Uterus (tissue), 4 donors: ENCODE measurements around the gene PAN3. TPM values are rescaled to one million over a fixed set of nuclear protein-coding genes. Genes with fewer than 3 reads are reported as not detected.

ENCODE experiments used
- DNase-seq, 2 donors: peaks; one replicate each; pipeline ENCODE4 v3.0.0-alpha.2; 2019 to 2020
- H3K27ac ChIP-seq, 2 donors: fragments of 200-600 bp; sonication (generic); 1 replicate in 1 of 2; 2 replicates in 1 of 2; pipeline ENCODE4 v1.5.1; 2016 to 2018
- H3K27me3 ChIP-seq, 2 donors: fragments of 200-600 bp; sonication (generic); one replicate each; pipeline ENCODE4 v1.5.1; 2018 to 2019; ENCODE audit warnings: control low read depth in 1 of 2
- H3K36me3 ChIP-seq, 2 donors: fragments of 200-600 bp; sonication (generic); one replicate each; pipeline ENCODE4 v1.5.1; 2019; ENCODE audit warnings: control low read depth in 1 of 2
- H3K4me1 ChIP-seq, 2 donors: fragments of 200-600 bp; sonication (generic); one replicate each; pipeline ENCODE4 v1.5.1; 2018 to 2019; ENCODE audit warnings: control low read depth in 1 of 2
- H3K4me3 ChIP-seq, 2 donors: fragments of 200-600 bp; sonication (generic); 1 replicate in 1 of 2; 2 replicates in 1 of 2; pipeline ENCODE4 v1.5.1; 2018 to 2019; ENCODE audit warnings: mild to moderate bottlenecking in 1 of 2
- H3K9me3 ChIP-seq, 2 donors: fragments of 200-600 bp; sonication (generic); one replicate each; pipeline ENCODE4 v1.5.1; 2019; ENCODE audit warnings: control low read depth in 1 of 2
- CTCF ChIP-seq, 4 experiments: fragments of 200-600 bp in 2 of 4; fragments of 450-650 bp in 2 of 4; sonication (generic) in 2 of 4; IDR thresholded peaks; one replicate each; pipeline ENCODE4 v1.5.1; 2016 to 2019; ENCODE audit warnings: antibody characterized with exemption in 4 of 4, mild to moderate bottlenecking in 2 of 4, moderate library complexity in 1 of 4
- POLR2A ChIP-seq, 2 donors: fragments of 450-650 bp; IDR thresholded peaks; one replicate each; pipeline ENCODE4 v1.6.1; 2016; ENCODE audit warnings: antibody characterized with exemption in 2 of 2, mild to moderate bottlenecking in 1 of 2, moderate library complexity in 1 of 2
- intact Hi-C: fragments of 100-400 bp; cut with DNase I; formaldehyde crosslinking; loops from one replicate; pipeline ENCODE4 v1.15.1; 2023; ENCODE audit warnings: low total_unique reads
- total RNA-seq, 4 donors: library from RNA; depleted of rRNA in 3 of 4; stranded (reverse); fragments of >200 nt in 3 of 4; gene quantifications; one replicate each; pipeline versions ENCODE4 v1.1.0 to v1.2.4, GENCODE V29; 2014 to 2023
- donor health status: DM: yes; HTN: yes; CAD: no.

The PAN3 gene
- total RNA-seq, 4 donors from 2014 or later = 17.4 to 61.4 (median 48.2) TPM

- intact Hi-C loops = no loop called here
- no peaks in the 10 kb centered on the region for H3K9me3 ChIP-seq
- H3K27ac ChIP-seq = no peak overlapping the region
- no peak for DNase-seq
- H3K4me3 ChIP-seq = no peak overlapping the region
- no peaks in the 10 kb centered on the region for H3K27me3 ChIP-seq
- TF ChIP-seq POLR2A (IDR thresholded peaks at IDR 0.05) = no peak
- no peaks in the 10 kb centered on the region for H3K4me1 ChIP-seq
- H3K36me3 ChIP-seq = no peaks in the 10 kb centered on the region
These were observed 32.9 kb downstream of the PAN3 start for GRCh38 chr13:28171266-28171665.

- no peak overlapping the region for H3K27ac ChIP-seq
- H3K27me3 ChIP-seq = no peaks in the 10 kb centered on the region
- H3K9me3 ChIP-seq = no peaks in the 10 kb centered on the region
- no peaks in the 10 kb centered on the region for H3K4me1 ChIP-seq
- intact Hi-C loops = no loop called here
- no peaks in the 10 kb centered on the region for H3K36me3 ChIP-seq
- no peak overlapping the region for H3K4me3 ChIP-seq
- TF ChIP-seq CTCF (IDR thresholded peaks at IDR 0.05) (no peak), POLR2A (IDR thresholded peaks at IDR 0.05) (no peak)
- no peak for DNase-seq
These were observed 34.6 kb downstream of the PAN3 start for GRCh38 chr13:28172947-28173346.

DNA sequence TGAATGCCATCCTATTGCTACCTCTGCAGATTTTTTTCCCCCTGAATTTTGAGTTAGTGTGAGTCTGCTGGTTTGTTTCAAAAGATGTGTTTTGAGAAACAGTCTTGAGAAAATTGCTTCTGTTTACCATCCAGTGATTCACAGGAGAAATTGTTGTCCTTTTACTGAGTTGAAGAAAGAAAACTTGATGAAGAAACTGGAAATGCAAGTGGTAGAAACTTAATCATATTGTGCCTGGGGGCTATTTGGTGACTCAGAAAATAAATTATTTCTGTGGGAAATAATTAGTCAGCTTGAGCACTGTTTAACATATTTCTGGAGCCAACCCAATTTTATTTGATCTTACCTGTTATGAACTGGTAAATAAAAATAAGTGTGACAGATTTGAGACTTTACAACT, 35.4 kb downstream of the PAN3 start:
- no peak for TF ChIP-seq CTCF (IDR thresholded peaks at IDR 0.05)
- no peak for TF ChIP-seq POLR2A (IDR thresholded peaks at IDR 0.05)
- Histone ChIP-seq H3K4me1 (no peaks in the 10 kb centered on the region), H3K9me3 (no peaks in the 10 kb centered on the region), H3K27me3 (no peaks in the 10 kb centered on the region), H3K4me3 (no peak overlapping the region), H3K27ac (no peak overlapping the region), H3K36me3 (no peaks in the 10 kb centered on the region)
- intact Hi-C loops = no loop called here
- DNase-seq = no peak

DNA sequence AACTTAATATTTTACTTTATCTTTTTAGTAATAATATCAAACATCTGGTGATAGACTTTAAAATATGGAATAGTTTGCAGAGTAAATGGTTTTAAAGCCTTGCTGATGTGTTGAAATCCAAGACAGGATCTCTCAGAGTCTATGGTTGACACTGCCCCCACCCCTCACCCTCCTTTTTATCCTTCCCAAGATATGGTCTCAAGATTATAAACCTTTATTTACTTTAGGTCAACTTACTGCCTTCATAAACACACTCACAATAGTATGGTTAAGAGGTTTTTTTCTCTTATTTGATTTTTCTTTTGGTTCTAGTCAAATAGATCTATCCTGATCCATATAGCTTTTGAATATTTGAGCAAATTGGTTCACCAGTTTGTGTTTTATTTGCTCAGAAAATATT, 39.0 kb downstream of the PAN3 start:
- Histone ChIP-seq H3K4me1 (no peaks in the 10 kb centered on the region), H3K27me3 (no peaks in the 10 kb centered on the region), H3K36me3 (no peaks in the 10 kb centered on the region), H3K9me3 (no peaks in the 10 kb centered on the region), H3K4me3 (no peak overlapping the region), H3K27ac (no peak overlapping the region)
- no peak for TF ChIP-seq CTCF (IDR thresholded peaks at IDR 0.05)
- no peak for TF ChIP-seq POLR2A (IDR thresholded peaks at IDR 0.05)
- no peak for DNase-seq
- intact Hi-C loops = no loop called here

DNA sequence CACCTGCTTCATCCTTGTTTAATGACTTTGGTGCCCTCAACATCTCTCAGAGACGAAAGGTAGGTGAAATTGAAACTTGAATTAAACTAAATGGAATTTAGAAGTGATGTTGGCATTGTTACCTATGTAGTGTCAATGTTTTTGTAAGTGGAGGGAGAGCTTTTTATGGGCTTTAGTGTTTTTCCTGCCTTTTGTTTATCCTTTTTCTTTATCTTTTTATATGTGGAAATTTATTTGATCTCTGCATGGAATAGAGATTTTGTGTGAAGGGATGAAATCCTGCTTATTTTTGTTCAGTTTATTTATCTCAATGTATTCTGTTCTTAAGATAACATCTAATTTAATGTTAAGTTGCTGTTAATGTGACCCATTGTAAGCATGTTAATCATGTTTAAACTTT, 39.5 kb downstream of the PAN3 start:
- TF ChIP-seq POLR2A (IDR thresholded peaks at IDR 0.05) = no peak
- no peak for TF ChIP-seq CTCF (IDR thresholded peaks at IDR 0.05)
- Histone ChIP-seq H3K27me3 (no peaks in the 10 kb centered on the region), H3K36me3 (no peaks in the 10 kb centered on the region), H3K27ac (no peak overlapping the region), H3K9me3 (no peaks in the 10 kb centered on the region), H3K4me1 (no peaks in the 10 kb centered on the region), H3K4me3 (no peak overlapping the region)
- intact Hi-C loops = no loop called here
- DNase-seq = no peak

DNA sequence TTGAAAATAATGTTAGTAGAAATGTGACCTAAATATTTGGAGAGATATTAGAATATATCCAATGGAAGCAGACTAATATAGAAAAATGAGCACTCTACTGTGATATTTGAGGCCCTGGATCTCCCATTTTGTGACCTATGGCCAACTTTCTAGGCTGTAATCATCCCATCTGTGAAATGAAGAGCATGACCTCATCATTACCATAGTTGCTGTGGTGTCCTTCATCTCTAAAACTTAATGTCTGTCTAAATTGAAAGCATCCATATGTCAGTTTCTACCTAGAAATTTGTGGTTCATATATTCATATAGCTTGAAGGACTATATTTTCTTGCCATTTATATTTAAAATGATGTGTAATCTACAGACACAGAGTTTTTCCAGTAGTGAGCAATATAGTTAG, 41.6 kb downstream of the PAN3 start:
- Histone ChIP-seq H3K36me3 (no peaks in the 10 kb centered on the region), H3K9me3 (no peaks in the 10 kb centered on the region), H3K27ac (no peak overlapping the region), H3K4me1 (no peaks in the 10 kb centered on the region), H3K27me3 (no peaks in the 10 kb centered on the region), H3K4me3 (no peak overlapping the region)
- no peak for DNase-seq
- TF ChIP-seq CTCF (IDR thresholded peaks at IDR 0.05) (no peak), POLR2A (IDR thresholded peaks at IDR 0.05) (no peak)
- intact Hi-C loops = no loop called here
